GM19463 (cell line): ENCODE results near the gene ZCCHC24.

ENCODE experiments used
- ATAC-seq: cut with Tn5 transposase; IDR thresholded peaks from one replicate; pipeline ENCODE4 v1.9.1; 2021; ENCODE audit warnings: mild to moderate bottlenecking, moderate library complexity; ENCODE audit not compliant: unreplicated experiment

ZCCHC24 gene

GRCh38 chr10:79445161-79445976 lies at the start of gene ZCCHC24:
Gene ZCCHC24, minus strand, starts transcription at chr10:79445624. Its CDS starts 184 bp downstream, at chr10:79445440.
- peak; percentile 93 for ATAC-seq

GRCh38 chr10:79493806-79494205 lies 48.4 kb upstream of the ZCCHC24 start:
- ATAC-seq: no peak

DNA sequence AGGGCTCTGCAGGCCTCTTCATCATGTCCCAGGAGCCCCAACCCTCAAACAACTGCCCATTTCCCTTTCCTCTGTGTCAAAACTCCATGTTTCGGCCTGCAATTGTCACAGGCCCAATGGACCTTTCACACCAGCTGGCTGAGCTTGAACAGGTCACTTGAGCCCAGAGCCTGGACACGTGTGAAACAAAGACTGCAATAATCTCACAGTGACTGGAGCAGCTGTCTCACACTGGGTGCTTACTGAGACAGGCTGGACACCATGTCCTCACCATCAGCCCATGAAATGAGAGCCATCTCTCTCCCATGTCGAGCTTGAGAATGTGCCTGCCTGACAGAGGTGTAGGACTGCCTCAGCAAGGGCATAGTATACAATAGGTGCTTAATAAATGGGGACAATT lies 47.4 kb upstream of the ZCCHC24 start:
- no peak for ATAC-seq

DNA sequence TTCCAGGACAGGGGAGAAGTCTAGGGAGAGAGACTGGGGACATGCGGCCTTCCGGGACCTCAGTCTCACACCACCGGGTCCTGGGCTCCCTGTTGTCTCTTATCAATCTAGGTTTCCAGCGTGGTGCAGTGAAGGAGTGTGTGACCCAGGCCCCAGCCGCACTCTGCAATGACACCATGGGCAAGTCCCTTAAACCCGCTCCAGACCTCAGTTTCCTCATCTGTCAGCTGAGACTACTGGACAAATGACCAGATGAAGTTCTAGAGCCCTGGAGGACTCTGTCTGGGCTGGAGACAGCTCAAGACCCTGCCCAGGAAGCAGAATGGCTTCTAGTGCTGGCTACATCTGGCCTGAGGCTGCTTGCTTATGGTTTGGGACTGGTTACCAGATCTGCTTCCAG lies 46.8 kb upstream of the ZCCHC24 start:
- no peak for ATAC-seq

DNA sequence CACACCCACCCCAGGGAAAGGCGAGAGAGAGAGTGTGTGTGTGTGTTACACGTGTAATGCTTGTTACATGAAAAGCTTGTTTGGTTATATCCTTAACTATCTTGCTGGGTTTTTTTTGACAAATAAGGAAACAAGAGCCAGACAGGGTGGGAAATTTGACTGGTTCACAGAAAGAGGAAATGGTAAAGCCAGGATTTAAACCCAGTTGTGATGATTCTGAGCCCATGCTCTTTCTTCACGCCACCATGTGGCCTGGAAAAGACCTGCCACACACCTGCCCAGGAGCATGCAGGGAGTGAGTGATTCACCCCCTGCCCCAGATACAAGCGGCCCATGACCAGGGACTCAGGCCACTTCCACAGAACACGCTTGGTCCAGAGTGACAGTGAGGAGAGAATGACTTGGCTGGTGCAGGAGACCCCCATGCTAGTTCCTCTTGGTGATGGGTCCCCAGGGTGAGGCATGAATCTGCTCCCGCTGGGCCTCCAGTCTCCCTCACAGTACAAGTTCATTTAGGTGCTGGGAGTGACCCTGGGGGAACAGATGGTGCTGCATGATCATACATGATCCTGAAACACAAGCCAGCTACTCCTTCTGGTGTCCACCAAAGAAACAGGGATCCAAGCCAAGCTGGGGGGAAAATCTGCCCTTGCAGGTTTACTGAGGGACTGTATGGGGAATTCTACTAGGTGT lies 45.9 kb upstream of the ZCCHC24 start:
- ATAC-seq: peak; percentile 40

GRCh38 chr10:79490400-79491142 lies 45.1 kb upstream of the ZCCHC24 start:
- no peak for ATAC-seq

- no peak for ATAC-seq
These were observed 43.4 kb upstream of the ZCCHC24 start for GRCh38 chr10:79488870-79489269.

GRCh38 chr10:79488336-79488735 lies 42.9 kb upstream of the ZCCHC24 start:
- ATAC-seq: no peak

DNA sequence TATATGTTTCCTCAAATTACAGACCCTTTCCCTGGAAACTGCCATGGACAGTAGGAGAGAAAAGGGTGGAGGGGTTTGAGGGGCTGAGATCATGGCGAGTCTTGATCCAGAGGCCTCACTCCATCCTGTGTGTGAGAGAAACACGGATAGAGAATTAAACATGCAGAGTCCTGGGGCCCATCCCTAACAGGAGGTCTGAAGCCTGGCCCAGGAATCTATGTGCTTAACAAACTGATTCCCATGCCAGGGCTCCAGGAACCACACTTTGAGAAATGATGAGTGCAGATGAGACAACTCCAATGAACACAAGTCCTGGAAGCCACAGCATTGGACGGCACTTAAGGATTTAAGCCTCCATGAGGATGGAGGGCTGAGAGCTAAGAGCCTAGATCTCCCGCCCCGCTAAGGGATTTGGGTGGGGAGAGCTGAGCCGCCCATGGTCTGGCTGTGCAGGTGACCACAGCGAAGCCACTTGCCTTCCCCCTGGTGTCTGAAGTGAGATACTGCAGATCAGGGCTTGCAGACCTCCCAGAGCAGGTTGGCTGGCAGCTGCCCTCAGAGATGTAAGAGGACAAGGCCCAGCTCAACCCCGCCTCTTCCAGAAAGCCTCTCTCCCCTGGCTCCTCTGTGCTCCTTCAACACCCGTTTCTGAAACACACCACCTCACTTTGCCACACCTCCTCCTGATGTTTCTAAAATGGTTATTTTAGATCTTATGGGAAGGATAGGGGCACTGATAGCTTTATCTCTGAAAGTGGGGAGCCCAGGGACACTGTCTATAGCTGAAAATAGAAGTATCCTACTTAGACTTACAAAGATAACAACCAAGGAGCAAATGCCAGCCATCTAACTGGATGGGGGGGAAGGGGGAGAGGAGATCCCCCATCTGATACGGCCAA lies 42.1 kb upstream of the ZCCHC24 start:
- ATAC-seq: peak; percentile 80

DNA sequence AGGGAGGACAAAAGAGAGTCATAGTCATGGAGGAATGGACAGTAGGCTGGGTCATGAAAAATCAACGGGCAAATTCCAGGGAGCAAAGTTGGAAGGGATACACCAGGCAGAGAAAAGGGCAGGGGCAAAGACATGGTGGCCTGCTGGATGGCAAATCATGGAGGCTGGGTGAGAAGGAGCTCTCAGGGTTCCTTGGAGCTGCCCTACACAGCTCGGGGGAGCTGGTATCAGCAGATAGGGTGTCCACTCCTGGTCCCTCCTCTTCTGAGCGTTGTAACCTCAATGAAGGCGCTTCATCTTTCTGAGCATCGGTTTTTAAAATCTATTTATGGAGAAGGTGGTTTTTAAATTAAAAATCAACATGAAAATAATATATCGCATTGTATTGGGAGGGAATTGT lies 39.1 kb upstream of the ZCCHC24 start:
- no peak for ATAC-seq

DNA sequence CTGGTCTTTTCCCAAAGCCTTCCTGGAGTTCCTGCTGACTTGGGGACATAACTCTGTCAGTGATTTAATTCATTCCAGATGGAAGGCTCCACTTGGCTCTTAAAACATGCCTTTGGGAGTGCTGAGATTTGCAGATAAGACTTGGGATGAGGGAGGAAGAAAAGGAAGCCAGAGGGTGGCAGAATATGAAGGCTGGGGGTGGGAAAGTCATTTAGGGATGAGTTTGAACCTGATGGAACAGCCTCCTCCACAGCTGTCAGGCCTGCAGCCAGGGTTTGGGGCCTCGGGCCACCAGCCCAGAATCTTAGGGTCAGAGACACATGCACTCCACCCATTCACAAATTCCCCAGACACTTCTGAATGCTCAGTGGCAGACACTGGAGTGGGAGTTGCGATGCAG lies 38.5 kb upstream of the ZCCHC24 start:
- no peak for ATAC-seq

DNA sequence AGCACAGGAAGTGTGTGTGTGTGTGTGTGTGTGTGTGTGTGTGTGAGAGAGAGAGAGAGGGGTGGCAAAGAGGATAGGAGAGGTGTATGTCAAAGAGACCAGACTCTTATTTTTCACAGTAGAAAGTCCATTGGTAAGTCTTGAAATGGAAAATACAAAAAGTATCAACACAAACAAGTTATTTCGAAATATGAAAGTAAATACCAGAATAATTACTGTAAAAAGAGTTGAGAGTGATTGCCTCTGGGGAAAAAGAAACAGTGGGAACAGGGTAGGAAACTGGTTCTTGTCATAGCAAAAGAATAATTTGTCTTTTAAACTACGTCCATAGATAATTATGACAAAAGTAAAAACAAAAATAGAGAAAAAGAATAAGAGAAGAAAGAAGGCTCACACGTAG lies 37.9 kb upstream of the ZCCHC24 start:
- ATAC-seq: no peak

DNA sequence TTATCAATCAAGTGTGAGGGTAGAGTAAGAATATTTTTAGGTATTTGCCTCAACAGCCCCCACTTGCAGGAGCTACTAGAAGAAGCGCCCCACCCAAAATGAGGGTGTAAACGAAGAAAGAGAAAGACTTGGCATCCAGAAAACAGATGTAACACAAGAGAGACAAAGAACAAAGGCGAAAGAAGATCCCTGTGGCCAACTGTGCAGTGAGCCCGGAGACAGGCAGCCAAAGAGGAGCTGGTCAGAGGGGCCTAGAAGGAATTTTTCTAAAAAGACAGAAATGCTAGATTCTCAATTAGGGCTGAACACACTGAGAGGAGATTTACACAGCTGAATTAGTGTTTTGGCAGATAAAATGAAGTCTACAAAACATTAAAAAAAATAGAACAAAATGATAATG lies 37.3 kb upstream of the ZCCHC24 start:
- no peak for ATAC-seq

DNA sequence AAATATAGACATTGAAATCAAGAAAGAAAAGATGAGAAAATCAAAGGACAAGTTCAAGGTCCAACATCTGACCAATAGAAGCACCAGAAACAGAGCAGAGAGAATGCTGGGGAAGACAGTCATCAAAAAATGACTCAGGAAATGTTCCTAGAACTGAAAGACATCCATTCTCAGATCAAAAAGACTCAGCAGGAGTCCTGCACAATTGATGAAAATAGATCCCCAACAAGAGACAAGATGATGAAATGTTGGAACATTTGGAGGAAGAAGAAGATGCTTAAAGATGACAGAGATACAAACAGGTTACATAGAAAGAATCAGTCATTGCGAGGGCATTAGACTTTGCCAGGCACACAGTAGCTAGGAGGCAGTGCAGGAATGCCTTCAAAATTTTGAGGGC lies 36.9 kb upstream of the ZCCHC24 start:
- no peak for ATAC-seq

- ATAC-seq: no peak
These were observed 34.0 kb upstream of the ZCCHC24 start for GRCh38 chr10:79479283-79479909.

GRCh38 chr10:79477456-79477855 lies 32.0 kb upstream of the ZCCHC24 start:
- no peak for ATAC-seq

DNA sequence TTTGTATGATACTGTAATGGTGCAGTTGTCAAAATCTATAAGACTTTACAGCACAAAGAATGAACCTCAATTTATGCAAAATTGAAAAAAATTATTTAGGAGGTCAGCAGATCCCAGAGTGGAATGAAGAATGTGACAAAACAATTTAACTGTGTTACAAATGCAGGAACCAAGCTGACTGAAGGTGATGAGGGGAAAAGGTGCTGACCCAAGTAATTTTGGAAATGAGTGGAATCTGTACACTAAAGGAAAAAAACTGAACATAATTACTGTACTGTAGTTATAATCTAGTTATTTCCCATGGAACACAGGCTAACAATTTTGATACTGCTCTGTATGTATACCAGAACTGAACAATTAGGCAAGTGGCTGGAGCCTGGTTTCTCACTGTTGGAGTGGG lies 31.2 kb upstream of the ZCCHC24 start:
- no peak for ATAC-seq

- ATAC-seq: no peak
These were observed 30.5 kb upstream of the ZCCHC24 start for GRCh38 chr10:79475877-79476276.

- no peak for ATAC-seq
These were observed 29.8 kb upstream of the ZCCHC24 start for GRCh38 chr10:79475119-79475653.

DNA sequence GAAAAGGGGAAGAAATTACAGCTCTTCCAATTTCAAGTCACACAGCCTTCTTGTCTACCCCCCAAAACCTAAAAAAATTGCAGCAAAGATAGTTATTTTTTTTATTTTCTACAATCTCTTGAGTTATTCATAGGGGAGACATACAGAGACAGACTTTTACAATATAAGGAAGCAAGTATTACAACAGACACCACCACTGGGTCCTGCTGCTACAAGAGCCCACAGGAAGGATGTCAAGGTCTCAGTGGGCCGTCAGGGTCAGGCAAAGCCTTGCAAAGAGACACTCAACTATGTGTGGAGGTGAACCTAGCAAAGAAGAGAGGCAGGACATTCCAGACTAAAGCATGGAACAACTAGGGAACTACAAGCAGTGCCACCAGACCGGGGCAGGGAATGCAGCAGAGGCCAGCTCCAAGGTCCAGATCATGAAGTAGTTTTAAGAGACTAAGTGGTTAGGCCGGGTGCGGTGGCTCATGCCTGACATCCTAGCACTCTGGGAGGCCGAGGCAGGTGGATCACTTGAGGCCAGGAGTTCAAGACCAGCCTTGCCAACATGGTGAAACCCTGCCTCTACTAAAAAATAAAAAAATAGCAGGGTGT lies 28.2 kb upstream of the ZCCHC24 start:
- ATAC-seq: no peak
